Parathyroid adenoma (tissue), 2 donors: ENCODE data around the gene MAP3K4.

Experiments used
- H2AFZ ChIP-seq: fragments of 300-600 bp; sonication (generic); one replicate; pipeline ENCODE4 v1.7.0; 2017; ENCODE audit warnings: antibody characterized with exemption, mild to moderate bottlenecking
- H3K27ac ChIP-seq: fragments of 300-600 bp; sonication (generic); one replicate; pipeline ENCODE4 v1.7.0; 2017
- H3K27me3 ChIP-seq: fragments of 300-600 bp; sonication (generic); one replicate; pipeline ENCODE4 v1.7.0; 2017; ENCODE audit warnings: low read length; ENCODE audit not compliant: control insufficient read depth, insufficient read depth
- H3K36me3 ChIP-seq: fragments of 300-600 bp; sonication (generic); one replicate; pipeline ENCODE4 v1.7.0; 2017; ENCODE audit warnings: low read length; ENCODE audit not compliant: control insufficient read depth, insufficient read depth
- H3K4me1 ChIP-seq: fragments of 300-600 bp; sonication (generic); one replicate; pipeline ENCODE4 v1.7.0; 2017; ENCODE audit warnings: control low read depth
- H3K4me2 ChIP-seq: fragments of 300-600 bp; sonication (generic); one replicate; pipeline ENCODE4 v1.7.0; 2017; ENCODE audit warnings: low read length
- H3K4me3 ChIP-seq: fragments of 300-600 bp; sonication (generic); one replicate; pipeline ENCODE4 v1.7.0; 2017; ENCODE audit warnings: low read depth, low read length
- H3K79me2 ChIP-seq: fragments of 300-600 bp; sonication (generic); one replicate; pipeline ENCODE4 v1.7.0; 2017; ENCODE audit warnings: control low read depth
- H3K9ac ChIP-seq: fragments of 300-600 bp; sonication (generic); one replicate; pipeline ENCODE4 v1.7.0; 2017; ENCODE audit warnings: mild to moderate bottlenecking
- H3K9me3 ChIP-seq: fragments of 300-600 bp; sonication (generic); one replicate; pipeline ENCODE4 v1.7.0; 2017; ENCODE audit warnings: low read length; ENCODE audit not compliant: control insufficient read depth
- CTCF ChIP-seq: fragments of 300-600 bp; sonication (generic); IDR thresholded peaks from one replicate; pipeline ENCODE4 v1.7.0; 2017; ENCODE audit warnings: antibody characterized with exemption, mild to moderate bottlenecking
- donor health status: primary hyperparathyroidism.

Gene MAP3K4

GRCh38 chr6:161035981-161036263 lies 44.4 kb downstream of the MAP3K4 start:
- H3K9ac ChIP-seq = no peak overlapping the region
- H3K36me3 ChIP-seq = no peaks in the 10 kb centered on the region
- no peak overlapping the region for H3K4me2 ChIP-seq

GRCh38 chr6:161037873-161038228 lies 46.3 kb downstream of the MAP3K4 start:
- Histone ChIP-seq H3K27ac (no peak overlapping the region), H3K9ac (no peak overlapping the region), H3K79me2 (peaks cover 26% of the 10 kb centered on the region), H3K27me3 (no peaks in the 10 kb centered on the region), H3K4me3 (no peak overlapping the region), H3K9me3 (no peaks in the 10 kb centered on the region), H3K4me1 (no peaks in the 10 kb centered on the region), H3K4me2 (no peak overlapping the region), H2AFZ (no peak overlapping the region), H3K36me3 (no peaks in the 10 kb centered on the region)
- no peak for TF ChIP-seq CTCF

More at GRCh38 chr6:161035981-161036263, 44.4 kb downstream of the MAP3K4 start:
- H3K4me3 ChIP-seq = no peak overlapping the region
- no peak overlapping the region for H2AFZ ChIP-seq
- H3K27ac ChIP-seq = no peak overlapping the region
- no peaks in the 10 kb centered on the region for H3K4me1 ChIP-seq
- no peak for TF ChIP-seq CTCF
- no peaks in the 10 kb centered on the region for H3K9me3 ChIP-seq
- peaks cover 20% of the 10 kb centered on the region for H3K79me2 ChIP-seq
- no peaks in the 10 kb centered on the region for H3K27me3 ChIP-seq

- Histone ChIP-seq H3K36me3 (no peaks in the 10 kb centered on the region), H3K4me2 (no peak overlapping the region), H3K27ac (no peak overlapping the region), H3K27me3 (no peaks in the 10 kb centered on the region), H3K4me1 (no peaks in the 10 kb centered on the region), H3K79me2 (peaks cover 26% of the 10 kb centered on the region), H3K9ac (no peak overlapping the region), H3K4me3 (no peak overlapping the region), H2AFZ (no peak overlapping the region), H3K9me3 (no peaks in the 10 kb centered on the region)
- no peak for TF ChIP-seq CTCF
Measured at GRCh38 chr6:161038229-161039031, 46.9 kb downstream of the MAP3K4 start.

GRCh38 chr6:161041274-161041673 lies 49.7 kb downstream of the MAP3K4 start:
- Histone ChIP-seq H3K79me2 (peaks cover 22% of the 10 kb centered on the region), H2AFZ (no peak overlapping the region), H3K27ac (no peak overlapping the region), H3K27me3 (no peaks in the 10 kb centered on the region), H3K9me3 (no peaks in the 10 kb centered on the region), H3K4me2 (no peak overlapping the region), H3K4me1 (no peaks in the 10 kb centered on the region), H3K4me3 (no peak overlapping the region), H3K36me3 (no peaks in the 10 kb centered on the region), H3K9ac (no peak overlapping the region)
- no peak for TF ChIP-seq CTCF

GRCh38 chr6:161044335-161044734 lies 52.8 kb downstream of the MAP3K4 start:
- Histone ChIP-seq H3K36me3 (no peaks in the 10 kb centered on the region), H3K79me2 (peaks cover 16% of the 10 kb centered on the region), H2AFZ (no peak overlapping the region), H3K9me3 (no peaks in the 10 kb centered on the region), H3K4me2 (no peak overlapping the region), H3K27ac (no peak overlapping the region), H3K4me1 (no peaks in the 10 kb centered on the region), H3K27me3 (no peaks in the 10 kb centered on the region), H3K4me3 (no peak overlapping the region), H3K9ac (no peak overlapping the region)
- no peak for TF ChIP-seq CTCF
